ENCODE data around the gene NANOS3.

DNA sequence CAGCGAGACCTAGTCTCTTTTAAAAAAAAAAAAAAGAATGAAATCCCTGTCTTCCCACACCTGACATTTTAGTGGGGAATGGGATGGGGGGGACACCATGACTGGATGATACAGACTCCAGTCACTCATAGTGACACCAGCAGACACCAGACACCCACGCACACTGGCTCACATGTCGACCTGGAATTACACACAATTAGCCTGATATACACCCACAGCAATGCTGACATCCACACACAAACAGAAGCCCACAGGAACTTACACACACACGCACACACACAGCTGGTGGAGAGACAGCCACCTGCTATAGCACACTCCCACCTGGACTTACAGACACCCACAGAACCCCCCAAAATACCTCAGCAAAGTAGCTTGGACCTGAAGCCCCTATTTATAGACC is 8.3 kb upstream of the NANOS3 start:
- TF ChIP-seq EZH2 (IDR thresholded peaks at IDR 0.05; ENCODE audit: insufficient read depth, poor library complexity, severe bottlenecking) = no peak
- no peak for TF ChIP-seq EZH2phosphoT487 (IDR thresholded peaks at IDR 0.05; ENCODE audit: insufficient read depth, low read depth)
